Measurements from ENCODE around the gene MAEA. TPM values are rescaled to one million over a fixed set of nuclear protein-coding genes. Genes with fewer than 3 reads are reported as not detected.

Gene MAEA
- total RNA-seq, 2 donors from 2014 or later = 76.0 to 110 TPM

- Histone ChIP-seq H3K4me3 (peak overlapping the region in 1 of 2 donors; percentile 65), H3K9me3 (no peaks in the 10 kb centered on the region)
- TF ChIP-seq CTCF (IDR thresholded peaks at IDR 0.05) (no peak), POLR2A (IDR thresholded peaks at IDR 0.05) (no peak), POLR2AphosphoS5 (IDR thresholded peaks at IDR 0.05) (no peak)
Observed at GRCh38 chr4:1250527-1250812, 39.2 kb upstream of the MAEA start.

GRCh38 chr4:1250921-1251772 lies 38.5 kb upstream of the MAEA start:
- WGBS = 96% methylated on average over 33 of the region's 33 CpGs
- no peak for DNase-seq (ENCODE audit: low spot score)
- Histone ChIP-seq H3K27ac (no peak overlapping the region), H3K27me3 (replicated peaks; ENCODE audit: insufficient read depth) (no peaks in the 10 kb centered on the region), H3K4me1 (replicated peaks) (peaks cover 19% of the 10 kb centered on the region), H3K36me3 (no peaks in the 10 kb centered on the region), H3K9me3 (no peaks in the 10 kb centered on the region), H3K4me3 (no peak overlapping the region)
- intact Hi-C loops (cut with DNase I) = no loop called here
- no peak for TF ChIP-seq POLR2AphosphoS5 (IDR thresholded peaks at IDR 0.05)
- no peak for TF ChIP-seq CTCF (IDR thresholded peaks at IDR 0.05)
- TF ChIP-seq POLR2A (IDR thresholded peaks at IDR 0.05) = no peak

More at GRCh38 chr4:1250527-1250812, 39.2 kb upstream of the MAEA start:
- 80% methylated on average over 7 of the region's 7 CpGs for WGBS
- Histone ChIP-seq H3K36me3 (no peaks in the 10 kb centered on the region), H3K27me3 (replicated peaks; ENCODE audit: insufficient read depth) (no peaks in the 10 kb centered on the region), H3K27ac (peak overlapping the region in 1 of 2 donors; percentile 97), H3K4me1 (replicated peaks) (peaks cover 26% of the 10 kb centered on the region)
- DNase-seq (ENCODE audit: low spot score) = no peak
- intact Hi-C loops (cut with DNase I) = no loop called here

GRCh38 chr4:1251773-1252066 lies 38.0 kb upstream of the MAEA start:
- TF ChIP-seq POLR2A (IDR thresholded peaks at IDR 0.05) (no peak), CTCF (IDR thresholded peaks at IDR 0.05) (no peak), POLR2AphosphoS5 (IDR thresholded peaks at IDR 0.05) (no peak)
- 91% methylated on average over 11 of the region's 11 CpGs for WGBS
- Histone ChIP-seq H3K9me3 (no peaks in the 10 kb centered on the region), H3K4me1 (replicated peaks) (peaks cover 13% of the 10 kb centered on the region), H3K27ac (no peak overlapping the region), H3K36me3 (no peaks in the 10 kb centered on the region), H3K4me3 (no peak overlapping the region), H3K27me3 (replicated peaks; ENCODE audit: insufficient read depth) (no peaks in the 10 kb centered on the region)
- DNase-seq (ENCODE audit: low spot score) = no peak
- intact Hi-C loops (cut with DNase I) = no loop called here

GRCh38 chr4:1252928-1253492 lies 36.7 kb upstream of the MAEA start:
- H3K27ac ChIP-seq = no peak overlapping the region

More at GRCh38 chr4:1252928-1253492, 36.7 kb upstream of the MAEA start:
- Histone ChIP-seq H3K9me3 (no peaks in the 10 kb centered on the region), H3K27me3 (replicated peaks; ENCODE audit: insufficient read depth) (no peaks in the 10 kb centered on the region), H3K36me3 (no peaks in the 10 kb centered on the region), H3K4me1 (replicated peaks) (peaks cover 8% of the 10 kb centered on the region), H3K4me3 (no peak overlapping the region)
- DNase-seq (ENCODE audit: low spot score) = no peak
- WGBS = 95% methylated on average over 6 of the region's 6 CpGs
- intact Hi-C loops (cut with DNase I) = no loop called here
- no peak for TF ChIP-seq CTCF (IDR thresholded peaks at IDR 0.05)
- TF ChIP-seq POLR2A (IDR thresholded peaks at IDR 0.05) = no peak
- TF ChIP-seq POLR2AphosphoS5 (IDR thresholded peaks at IDR 0.05) = no peak
